Measurements from ENCODE around the gene TPP1.

Gene TPP1

GRCh38 chr11:6596239-6596877, 22.9 kb downstream of the TPP1 start:
- DNase-seq (ENCODE audit: low read depth in 1 of 2, low spot score in 1 of 2), result no peak

- no peak for DNase-seq (ENCODE audit: low read depth in 1 of 2, low spot score in 1 of 2)
These were observed 25.0 kb downstream of the TPP1 start for GRCh38 chr11:6594142-6594768.

GRCh38 chr11:6588018-6588417, 31.2 kb downstream of the TPP1 start:
- no peak for DNase-seq (ENCODE audit: low read depth in 1 of 2, low spot score in 1 of 2)

GRCh38 chr11:6587360-6587953, 31.8 kb downstream of the TPP1 start:
- DNase-seq (ENCODE audit: low read depth in 1 of 2, low spot score in 1 of 2), result no peak

GRCh38 chr11:6586434-6587359, 32.5 kb downstream of the TPP1 start:
- DNase-seq (ENCODE audit: low read depth in 1 of 2, low spot score in 1 of 2), result no peak

GRCh38 chr11:6584528-6584927, 34.7 kb downstream of the TPP1 start:
- no peak for DNase-seq (ENCODE audit: low read depth in 1 of 2, low spot score in 1 of 2)

- no peak for DNase-seq (ENCODE audit: low read depth in 1 of 2, low spot score in 1 of 2)
These were observed 35.6 kb downstream of the TPP1 start for GRCh38 chr11:6583584-6583983.

GRCh38 chr11:6579681-6580080, 39.5 kb downstream of the TPP1 start:
- no peak for DNase-seq (ENCODE audit: low read depth in 1 of 2, low spot score in 1 of 2)

GRCh38 chr11:6578134-6578533, 41.1 kb downstream of the TPP1 start:
- no peak for DNase-seq (ENCODE audit: low read depth in 1 of 2, low spot score in 1 of 2)

GRCh38 chr11:6576471-6577373, 42.5 kb downstream of the TPP1 start:
- DNase-seq (ENCODE audit: low read depth in 1 of 2, low spot score in 1 of 2), result no peak

- no peak for DNase-seq (ENCODE audit: low read depth in 1 of 2, low spot score in 1 of 2)
These were observed 44.2 kb downstream of the TPP1 start for GRCh38 chr11:6574816-6575715.

- DNase-seq (ENCODE audit: low read depth in 1 of 2, low spot score in 1 of 2), result no peak
These were observed 47.0 kb downstream of the TPP1 start for GRCh38 chr11:6572215-6572614.

GRCh38 chr11:6571434-6572008, 47.7 kb downstream of the TPP1 start:
- DNase-seq (ENCODE audit: low read depth in 1 of 2, low spot score in 1 of 2), result no peak

GRCh38 chr11:6570691-6571427, 48.4 kb downstream of the TPP1 start:
- DNase-seq (ENCODE audit: low read depth in 1 of 2, low spot score in 1 of 2), result no peak

GRCh38 chr11:6569706-6570105, 49.5 kb downstream of the TPP1 start:
- no peak for DNase-seq (ENCODE audit: low read depth in 1 of 2, low spot score in 1 of 2)

- no peak for DNase-seq (ENCODE audit: low read depth in 1 of 2, low spot score in 1 of 2)
These were observed 50.9 kb downstream of the TPP1 start for GRCh38 chr11:6568191-6568918.

GRCh38 chr11:6567371-6567745, 51.9 kb downstream of the TPP1 start:
- DNase-seq (ENCODE audit: low read depth in 1 of 2, low spot score in 1 of 2), result no peak
